Right forelimb (tissue), 1 donor: ENCODE results near the gene EXOC3L2.

Experiments
- DNase-seq: peaks from one replicate; pipeline ENCODE4 v3.0.0-alpha.2; 2018

Gene EXOC3L2

GRCh38 chr19:45179072-45179891, 65.9 kb downstream of the EXOC3L2 start:
- DNase-seq: no peak

- peak; percentile 100 for DNase-seq
Measured at GRCh38 chr19:45178262-45179071, 66.7 kb downstream of the EXOC3L2 start, which contains the start of gene BLOC1S3. Gene BLOC1S3 (plus strand): TSS chr19:45178784. CDS start chr19:45179297, 513 bp downstream.

GRCh38 chr19:45177817-45178261, 67.4 kb downstream of the EXOC3L2 start, which contains the start of gene TRAPPC6A:
Gene TRAPPC6A (minus strand): TSS chr19:45178237. CDS start chr19:45178218, 19 bp downstream.
- DNase-seq: no peak

DNA sequence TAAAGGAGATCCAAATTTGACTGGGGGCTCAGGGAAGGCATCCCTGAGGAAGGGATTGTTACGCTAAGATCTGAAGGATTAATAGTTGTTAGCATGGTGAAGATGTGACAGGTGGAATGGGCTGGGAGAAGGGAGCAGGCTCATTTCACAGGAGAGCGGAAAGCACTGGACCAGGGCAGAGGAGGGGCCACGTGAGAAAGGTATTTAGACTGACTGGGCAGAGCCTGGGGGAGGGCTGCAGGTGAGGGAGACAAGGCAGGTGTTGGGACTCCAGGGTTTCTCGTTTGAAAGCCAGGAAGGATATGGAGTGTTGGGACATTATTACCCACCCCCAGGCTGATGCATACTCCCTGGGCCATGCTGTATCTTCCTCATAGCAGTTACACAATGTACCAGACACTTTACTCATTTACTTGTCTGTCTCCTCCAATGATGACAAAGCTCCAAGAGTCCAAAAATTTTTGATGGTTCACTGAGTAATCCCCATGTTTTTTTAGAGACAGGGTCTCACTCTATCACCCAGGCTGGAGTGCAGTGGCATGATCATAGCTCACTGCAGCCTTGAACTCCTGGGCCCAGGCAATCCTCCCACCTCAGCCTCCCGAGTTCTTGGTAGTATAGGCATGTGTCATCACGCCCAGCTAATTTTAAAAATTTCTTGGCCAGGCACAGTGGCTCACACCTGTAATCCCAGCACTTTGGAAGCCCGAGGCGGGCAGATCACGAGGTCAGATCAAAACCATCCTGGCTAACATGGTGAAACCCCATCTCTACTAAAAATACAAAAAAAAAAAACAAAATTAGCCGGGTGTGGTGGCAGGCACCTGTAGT, 69.5 kb downstream of the EXOC3L2 start:
- DNase-seq: no peak

- no peak for DNase-seq
Measured at GRCh38 chr19:45173816-45174215, 71.4 kb downstream of the EXOC3L2 start.

DNA sequence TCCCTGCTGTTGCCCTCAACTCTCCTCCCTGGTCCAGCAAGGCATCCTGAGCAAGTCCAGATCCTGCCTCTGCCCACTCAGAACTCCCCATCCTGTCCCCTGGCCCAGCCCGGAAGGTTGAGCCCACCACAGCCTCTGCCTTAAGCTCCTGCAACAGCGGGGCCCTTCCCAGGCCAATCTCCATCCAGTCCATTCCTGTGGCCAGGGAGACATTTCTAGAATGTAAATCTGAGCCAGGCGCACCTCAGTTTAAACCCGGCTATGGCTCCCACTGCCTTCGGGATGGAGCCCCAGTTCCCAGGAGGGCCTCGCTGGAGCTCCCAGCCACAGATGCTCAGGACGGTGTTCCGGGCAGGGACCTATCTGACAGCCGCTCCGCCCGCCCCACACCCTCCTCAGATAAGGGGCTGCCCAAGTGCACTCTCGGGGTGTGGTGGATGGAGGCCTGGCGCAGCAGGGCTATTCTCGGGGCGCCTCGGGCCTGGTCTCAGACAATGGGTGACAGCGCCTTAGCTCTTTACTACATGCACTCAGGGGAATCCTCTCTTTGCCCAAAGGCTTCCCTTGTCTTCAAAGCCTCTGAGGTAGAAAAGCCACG, 72.5 kb downstream of the EXOC3L2 start:
- no peak for DNase-seq

DNA sequence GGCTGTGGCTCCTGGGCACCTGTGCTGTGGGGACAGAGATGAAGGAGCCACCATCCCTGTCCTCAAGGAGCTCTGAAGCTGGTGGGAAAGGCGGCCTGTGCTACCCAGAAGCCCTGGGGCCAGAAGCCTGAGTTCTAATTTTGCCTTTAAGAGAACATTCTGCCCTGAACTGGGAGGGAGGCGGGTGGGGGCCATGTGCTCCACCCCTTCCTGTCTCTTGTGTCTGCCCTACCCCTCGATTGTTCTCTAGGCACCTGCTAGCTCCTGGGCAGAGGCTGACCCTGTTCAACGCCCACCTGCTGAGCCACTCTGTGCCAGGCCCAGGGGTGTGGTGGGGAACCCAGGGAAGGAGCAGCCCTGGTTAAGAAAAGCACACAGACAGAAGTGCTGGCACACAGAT, 73.0 kb downstream of the EXOC3L2 start:
- peak; percentile 20 for DNase-seq

DNA sequence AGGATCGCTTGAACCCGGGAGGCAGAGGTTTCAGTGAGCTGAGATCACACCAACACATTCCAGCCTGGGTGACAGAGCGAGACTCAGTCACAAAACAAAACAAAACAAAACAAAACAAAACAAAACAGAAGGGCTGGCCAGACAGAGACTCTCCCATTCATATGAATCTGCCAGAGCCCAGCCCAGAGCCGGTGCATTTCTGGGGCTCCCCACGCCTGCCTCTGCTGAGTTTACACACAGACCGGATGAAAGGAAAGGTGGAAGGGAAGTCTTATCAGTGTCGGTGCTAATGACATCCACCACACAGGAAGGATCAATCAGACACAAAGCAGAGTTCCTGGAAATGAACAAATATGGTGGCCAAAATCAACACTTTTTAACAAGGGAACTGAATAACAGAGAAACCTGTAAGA, 74.0 kb downstream of the EXOC3L2 start:
- no peak for DNase-seq

GRCh38 chr19:45170146-45171106, 74.8 kb downstream of the EXOC3L2 start:
- no peak for DNase-seq

- no peak for DNase-seq
Measured at GRCh38 chr19:45169602-45170001, 75.6 kb downstream of the EXOC3L2 start.

DNA sequence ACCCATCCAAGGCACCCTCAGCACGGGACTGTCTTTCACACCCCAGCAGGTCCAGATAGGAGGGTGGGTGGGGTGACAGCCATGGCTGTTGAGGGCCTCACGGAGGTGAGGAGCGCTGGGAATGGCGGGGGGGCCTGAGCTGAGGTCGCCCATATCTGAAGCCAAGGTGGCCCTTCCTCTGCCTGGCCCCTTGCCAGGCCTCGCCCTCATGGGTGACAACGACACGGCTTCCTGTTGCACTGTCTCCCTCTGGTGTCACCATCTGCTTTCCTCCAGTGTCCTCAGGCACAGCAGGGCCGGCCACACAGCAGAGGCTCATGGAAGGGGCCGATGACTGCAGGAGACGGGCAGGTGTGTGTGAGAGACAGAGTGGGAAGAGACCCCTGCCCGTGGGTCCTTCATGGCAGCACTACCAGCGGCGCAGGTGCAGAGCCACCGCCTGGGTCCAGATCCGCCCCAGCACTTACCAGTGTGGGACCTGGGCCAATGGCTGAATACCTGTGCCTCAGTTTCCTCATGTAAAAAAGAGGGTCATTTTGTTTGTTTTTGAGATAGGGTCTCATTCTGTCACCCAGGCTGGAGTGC, 76.3 kb downstream of the EXOC3L2 start:
- DNase-seq: no peak

DNA sequence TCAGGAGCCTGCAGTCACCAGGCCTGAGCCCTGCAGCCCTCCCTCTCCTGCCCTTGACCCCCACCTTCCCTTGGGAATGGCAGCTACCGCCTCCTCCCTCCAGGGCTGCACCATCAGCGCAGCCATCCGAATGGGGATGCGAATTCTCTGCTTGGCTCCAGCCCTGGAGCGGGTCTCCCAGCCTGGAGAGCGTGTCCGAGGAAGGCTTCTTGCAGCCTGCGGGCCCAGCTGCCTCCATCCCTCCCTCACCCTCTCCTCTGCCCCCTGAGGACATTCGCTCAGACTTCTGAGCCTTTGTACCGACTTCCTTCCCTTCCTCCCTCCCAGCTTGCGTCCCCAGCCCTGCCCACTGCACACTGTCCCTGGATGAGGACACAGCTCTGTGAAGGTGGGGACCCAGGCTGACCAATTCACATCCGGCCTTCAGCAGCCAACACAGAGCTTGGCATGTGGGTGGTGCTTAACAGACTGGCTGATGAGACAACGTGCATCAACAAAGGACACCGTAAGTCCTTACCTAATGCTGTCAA, 78.4 kb downstream of the EXOC3L2 start:
- DNase-seq: no peak

- DNase-seq: peak; percentile 58
Measured at GRCh38 chr19:45164577-45165335, 80.5 kb downstream of the EXOC3L2 start.

GRCh38 chr19:45163751-45164460, 81.3 kb downstream of the EXOC3L2 start:
- DNase-seq: no peak

DNA sequence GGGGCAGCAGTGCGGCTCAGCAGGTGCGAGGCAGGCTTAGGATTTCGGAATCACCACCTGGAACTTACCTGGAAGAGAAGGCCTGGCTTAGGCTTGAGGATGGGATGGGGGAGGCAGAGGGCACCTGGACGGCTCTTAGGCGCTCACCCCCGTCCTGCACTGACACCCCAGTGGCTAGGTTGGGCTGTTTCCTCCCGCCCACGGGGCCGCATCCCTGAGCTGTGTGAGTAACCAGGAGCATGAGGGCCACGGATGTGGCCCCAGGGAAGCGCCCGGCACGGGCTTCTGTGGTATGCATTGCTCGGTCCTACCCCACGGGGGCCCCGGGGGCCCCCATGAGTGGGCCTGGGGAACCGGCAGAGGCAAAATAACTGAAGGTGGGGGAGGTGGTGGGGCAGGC, 82.1 kb downstream of the EXOC3L2 start:
- no peak for DNase-seq

GRCh38 chr19:45162608-45163143, 82.5 kb downstream of the EXOC3L2 start:
- no peak for DNase-seq
